Measurements from ENCODE around the gene FRMD3. TPM values are rescaled to one million over a fixed set of nuclear protein-coding genes. Genes with fewer than 3 reads are reported as not detected.

Gene FRMD3
- total and polyA plus RNA-seq, 4 donors = 0.16 to 0.75 (median 0.48) TPM

- TF ChIP-seq, protein P1, sequence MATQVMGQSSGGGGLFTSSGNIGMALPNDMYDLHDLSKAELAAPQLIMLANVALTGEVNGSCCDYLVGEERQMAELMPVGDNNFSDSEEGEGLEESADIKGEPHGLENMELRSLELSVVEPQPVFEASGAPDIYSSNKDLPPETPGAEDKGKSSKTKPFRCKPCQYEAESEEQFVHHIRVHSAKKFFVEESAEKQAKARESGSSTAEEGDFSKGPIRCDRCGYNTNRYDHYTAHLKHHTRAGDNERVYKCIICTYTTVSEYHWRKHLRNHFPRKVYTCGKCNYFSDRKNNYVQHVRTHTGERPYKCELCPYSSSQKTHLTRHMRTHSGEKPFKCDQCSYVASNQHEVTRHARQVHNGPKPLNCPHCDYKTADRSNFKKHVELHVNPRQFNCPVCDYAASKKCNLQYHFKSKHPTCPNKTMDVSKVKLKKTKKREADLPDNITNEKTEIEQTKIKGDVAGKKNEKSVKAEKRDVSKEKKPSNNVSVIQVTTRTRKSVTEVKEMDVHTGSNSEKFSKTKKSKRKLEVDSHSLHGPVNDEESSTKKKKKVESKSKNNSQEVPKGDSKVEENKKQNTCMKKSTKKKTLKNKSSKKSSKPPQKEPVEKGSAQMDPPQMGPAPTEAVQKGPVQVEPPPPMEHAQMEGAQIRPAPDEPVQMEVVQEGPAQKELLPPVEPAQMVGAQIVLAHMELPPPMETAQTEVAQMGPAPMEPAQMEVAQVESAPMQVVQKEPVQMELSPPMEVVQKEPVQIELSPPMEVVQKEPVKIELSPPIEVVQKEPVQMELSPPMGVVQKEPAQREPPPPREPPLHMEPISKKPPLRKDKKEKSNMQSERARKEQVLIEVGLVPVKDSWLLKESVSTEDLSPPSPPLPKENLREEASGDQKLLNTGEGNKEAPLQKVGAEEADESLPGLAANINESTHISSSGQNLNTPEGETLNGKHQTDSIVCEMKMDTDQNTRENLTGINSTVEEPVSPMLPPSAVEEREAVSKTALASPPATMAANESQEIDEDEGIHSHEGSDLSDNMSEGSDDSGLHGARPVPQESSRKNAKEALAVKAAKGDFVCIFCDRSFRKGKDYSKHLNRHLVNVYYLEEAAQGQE (IDR thresholded peaks at IDR 0.05) = no peak
- TF ChIP-seq HNF4G (IDR thresholded peaks at IDR 0.05) (no peak), NR2F2 (IDR thresholded peaks at IDR 0.05) (no peak), HNF4A (conservative IDR thresholded peaks at IDR 0.05) (no peak), RXRA (IDR thresholded peaks at IDR 0.05) (no peak), RAD21 (IDR thresholded peaks at IDR 0.05) (no peak), JUND (IDR thresholded peaks at IDR 0.05) (no peak), SP1 (IDR thresholded peaks at IDR 0.05) (no peak), FOXA2 (IDR thresholded peaks at IDR 0.05) (no peak), EGR1 (IDR thresholded peaks at IDR 0.05; ENCODE audit: low read depth in 2 of 2) (no peak), CTCF (IDR thresholded peaks at IDR 0.05; ENCODE audit: low read depth, low read length, missing input control) (no peak)
Measured at GRCh38 chr9:83449983-83450382, 88.2 kb downstream of the FRMD3 start (continued).

DNA sequence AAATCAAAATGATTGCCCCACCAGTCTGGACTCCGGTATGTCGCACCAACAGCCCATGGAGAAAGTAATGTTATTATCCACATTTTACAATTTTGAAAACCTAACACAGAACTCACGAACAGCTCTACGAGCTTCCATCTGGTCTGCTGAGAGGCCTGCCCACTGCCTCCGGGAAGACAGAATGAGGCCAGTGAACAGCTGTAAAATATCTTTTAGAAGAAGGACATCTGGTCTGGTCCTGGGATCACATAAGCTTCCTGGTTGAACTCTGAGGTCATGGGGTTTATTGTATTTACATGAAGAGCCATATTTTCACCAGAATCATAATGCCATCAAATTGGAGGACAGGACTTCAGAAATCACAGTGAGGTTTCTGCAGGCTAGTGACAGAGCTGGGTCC lies 89.0 kb downstream of the FRMD3 start:
- H3K27ac ChIP-seq (ENCODE audit: low read depth in 1 of 2, low read length in 2 of 2) = no peak overlapping the region
- DNase-seq (ENCODE audit: low spot score) = no peak

More for the DNA sequence above, 89.0 kb downstream of the FRMD3 start:
- H3K4me3 ChIP-seq (ENCODE audit: low read depth in 1 of 3, low read length in 3 of 3) = no peak overlapping the region
- no peaks in the 10 kb centered on the region for H3K27me3 ChIP-seq (ENCODE audit: control insufficient read depth in 4 of 4, insufficient read depth in 4 of 4, low read length in 3 of 4)
- no peaks in the 10 kb centered on the region for H3K36me3 ChIP-seq (ENCODE audit: control insufficient read depth in 4 of 4, insufficient read depth in 3 of 4, low read depth in 1 of 4, low read length in 3 of 4)
- 92% methylated on average over 5 of the region's 5 CpGs for WGBS
- TF ChIP-seq FOXA1 (IDR thresholded peaks at IDR 0.05) (no peak), ZBTB33 (IDR thresholded peaks at IDR 0.05) (no peak), NR2F2 (IDR thresholded peaks at IDR 0.05) (peak; percentile 65)
- no peak overlapping the region for H3K9ac ChIP-seq (ENCODE audit: low read depth in 1 of 2, low read length in 2 of 2)
- H3K9me3 ChIP-seq (ENCODE audit: control insufficient read depth in 4 of 4, low read length in 3 of 4) = no peaks in the 10 kb centered on the region
- peaks cover 0 to 2% (median 0%) of the 10 kb centered on the region in 4 donors for H3K4me1 ChIP-seq (ENCODE audit: control insufficient read depth in 4 of 4, insufficient read depth in 4 of 4, low read length in 3 of 4)
